Hepatocyte (in vitro differentiated cells): ENCODE measurements around the gene IL18. TPM values are rescaled to one million over a fixed set of nuclear protein-coding genes. Genes with fewer than 3 reads are reported as not detected.
"Not testable (repeated sequence)": the region's sequence is repeated elsewhere in the genome, so short reads cannot be mapped to it uniquely, and the experiment has no call there.

ENCODE experiments used
- DNase-seq: peaks from one replicate; pipeline ENCODE4 v3.0.0-alpha.2; 2016; ENCODE audit warnings: low spot score
- H2AFZ ChIP-seq: fragments of 200-600 bp; sonication (generic); 2 replicates; pipeline ENCODE4 v1.6.0; 2016; ENCODE audit warnings: antibody characterized with exemption, mild to moderate bottlenecking
- H3K27ac ChIP-seq: fragments of 200-600 bp; sonication (generic); 2 replicates; pipeline ENCODE4 v1.5.1; 2016; ENCODE audit warnings: mild to moderate bottlenecking
- H3K27me3 ChIP-seq: fragments of 200-600 bp; sonication (generic); 2 replicates; pipeline ENCODE4 v1.6.1; 2016
- H3K36me3 ChIP-seq: fragments of 200-600 bp; sonication (generic); replicated peaks from 2 replicates; pipeline ENCODE4 v1.5.1; 2016; ENCODE audit warnings: low read depth; ENCODE audit not compliant: insufficient read depth
- H3K4me1 ChIP-seq: fragments of 200-600 bp; sonication (generic); 2 replicates; pipeline ENCODE4 v1.5.1; 2016; ENCODE audit warnings: mild to moderate bottlenecking, moderate library complexity; ENCODE audit not compliant: insufficient read depth
- H3K4me2 ChIP-seq: fragments of 200-600 bp; sonication (generic); 2 replicates; pipeline ENCODE4 v1.6.0; 2016
- H3K4me3 ChIP-seq: fragments of 200-600 bp; sonication (generic); 2 replicates; pipeline ENCODE4 v1.5.1; 2016; ENCODE audit warnings: mild to moderate bottlenecking
- H3K79me2 ChIP-seq: fragments of 200-600 bp; sonication (generic); 2 replicates; pipeline ENCODE4 v1.6.0; 2017; ENCODE audit warnings: mild to moderate bottlenecking
- H3K9me2 ChIP-seq: fragments of 200-600 bp; sonication (generic); replicated peaks from 2 replicates; pipeline ENCODE4 v1.6.0; 2017; ENCODE audit warnings: mild to moderate bottlenecking; ENCODE audit not compliant: insufficient read depth
- H3K9me3 ChIP-seq: fragments of 200-600 bp; sonication (generic); 2 replicates; pipeline ENCODE4 v1.5.1; 2016; ENCODE audit warnings: low read depth, mild to moderate bottlenecking
- H4K20me1 ChIP-seq: fragments of 200-600 bp; sonication (generic); 2 replicates; pipeline ENCODE4 v1.6.0; 2016; ENCODE audit warnings: mild to moderate bottlenecking; ENCODE audit not compliant: insufficient read depth, poor library complexity, severe bottlenecking
- EZH2 ChIP-seq: fragments of 200-600 bp; sonication (generic); IDR thresholded peaks from 2 replicates; pipeline ENCODE4 v1.6.1; 2016; ENCODE audit warnings: antibody characterized with exemption, mild to moderate bottlenecking, borderline replicate concordance
- EZH2phosphoT487 ChIP-seq: fragments of 200-600 bp; sonication (generic); IDR thresholded peaks from one replicate; pipeline ENCODE4 v1.6.1; 2018; ENCODE audit warnings: antibody characterized with exemption, mild to moderate bottlenecking, low read depth, moderate library complexity; ENCODE audit not compliant: unreplicated experiment, severe bottlenecking
- whole genome bisulfite sequencing: methylation state at CpG from one replicate; pipeline ENCODE4 v1.1.6; 2016; ENCODE audit warnings: low lambda C conversion rate; ENCODE audit errors: missing lambda C conversion rate; 5-methylcytosine and 5-hydroxymethylcytosine counted together
- polyA plus RNA-seq: library from polyadenylated mRNA; unstranded; fragments of >200 nt; fragmentation: Nextera tagmentation; extraction: Ambion mirVana; gene quantifications from 2 replicates; pipeline ENCODE4 v1.2.1, GENCODE V29; 2016
- total RNA-seq: library from RNA; depleted of rRNA; stranded (reverse); fragments of >200 nt; gene quantifications from 2 replicates; pipeline ENCODE4 v1.2.3, GENCODE V29; 2014
- TF ChIP-seq, protein P1 (sequence below): fragments of 200-600 bp; sonication (generic); IDR thresholded peaks from 2 replicates; pipeline ENCODE4 v1.5.1; 2016; ENCODE audit warnings: antibody characterized with exemption, mild to moderate bottlenecking; ENCODE audit not compliant: poor library complexity

Gene IL18
- total and polyA plus RNA-seq, 2 experiments from 2014 or later, result 7.0 to 10.3 TPM

DNA sequence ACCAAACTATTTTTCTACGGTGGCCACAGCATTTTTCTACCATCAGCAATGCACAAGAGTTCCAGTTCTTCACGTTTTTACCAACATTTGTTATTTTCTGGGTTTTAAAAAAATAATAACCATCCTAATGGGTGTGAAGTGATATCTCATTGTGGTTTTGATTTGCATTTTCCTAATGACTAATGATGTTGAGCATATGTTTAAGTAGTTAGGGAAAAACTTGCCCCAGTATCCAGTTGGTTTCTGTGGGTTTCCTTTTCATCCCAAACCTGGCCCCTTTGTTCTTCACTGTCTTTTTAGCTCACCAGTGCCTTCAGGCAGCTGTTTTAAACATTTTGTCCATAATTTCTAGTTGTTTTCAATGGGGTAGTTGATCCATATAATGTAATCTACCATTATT lies 47.6 kb upstream of the IL18 start:
- no peaks in the 10 kb centered on the region for H4K20me1 ChIP-seq
- no peaks in the 10 kb centered on the region for H3K36me3 ChIP-seq
- TF ChIP-seq EZH2, result no peak
- no peak overlapping the region for H3K27ac ChIP-seq
- peaks cover 3% of the 10 kb centered on the region for H3K4me1 ChIP-seq
- H3K4me2 ChIP-seq, result no peak overlapping the region
- H3K27me3 ChIP-seq, result no peaks in the 10 kb centered on the region
- no peaks in the 10 kb centered on the region for H3K9me3 ChIP-seq
- H3K4me3 ChIP-seq, result no peak overlapping the region
- no peaks in the 10 kb centered on the region for H3K79me2 ChIP-seq
- no peak overlapping the region for H2AFZ ChIP-seq
- 62% methylated on average over 2 of the region's 2 CpGs for WGBS
- no peak for DNase-seq
- no peaks in the 10 kb centered on the region for H3K9me2 ChIP-seq

DNA sequence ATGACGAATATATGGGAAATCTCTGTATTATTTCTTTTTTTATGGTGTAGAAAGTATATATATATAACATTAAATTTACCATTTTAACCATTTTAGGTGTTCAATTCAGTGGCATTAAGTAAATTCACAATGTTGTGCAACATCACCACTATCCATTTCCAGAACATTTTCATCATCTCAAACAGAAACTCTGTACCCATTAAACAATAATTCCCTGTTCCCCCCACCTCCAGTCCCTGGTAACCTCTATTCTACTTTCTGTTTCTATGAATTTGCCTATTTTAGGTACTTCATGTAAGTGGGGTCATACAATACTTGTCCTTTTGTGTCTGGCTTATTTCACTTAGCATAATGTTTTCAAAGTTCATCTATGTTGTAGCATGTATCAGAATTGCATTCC lies 47.0 kb upstream of the IL18 start:
- Histone ChIP-seq H3K79me2 (no peaks in the 10 kb centered on the region), H3K4me2 (no peak overlapping the region), H3K4me1 (peaks cover 3% of the 10 kb centered on the region), H3K36me3 (no peaks in the 10 kb centered on the region), H3K9me2 (no peaks in the 10 kb centered on the region), H2AFZ (no peak overlapping the region), H3K27me3 (no peaks in the 10 kb centered on the region), H3K27ac (no peak overlapping the region), H3K9me3 (no peaks in the 10 kb centered on the region), H4K20me1 (no peaks in the 10 kb centered on the region), H3K4me3 (no peak overlapping the region)
- 65% methylated on average over 1 of the region's 1 CpG for WGBS
- DNase-seq, result no peak
- TF ChIP-seq, protein P1, sequence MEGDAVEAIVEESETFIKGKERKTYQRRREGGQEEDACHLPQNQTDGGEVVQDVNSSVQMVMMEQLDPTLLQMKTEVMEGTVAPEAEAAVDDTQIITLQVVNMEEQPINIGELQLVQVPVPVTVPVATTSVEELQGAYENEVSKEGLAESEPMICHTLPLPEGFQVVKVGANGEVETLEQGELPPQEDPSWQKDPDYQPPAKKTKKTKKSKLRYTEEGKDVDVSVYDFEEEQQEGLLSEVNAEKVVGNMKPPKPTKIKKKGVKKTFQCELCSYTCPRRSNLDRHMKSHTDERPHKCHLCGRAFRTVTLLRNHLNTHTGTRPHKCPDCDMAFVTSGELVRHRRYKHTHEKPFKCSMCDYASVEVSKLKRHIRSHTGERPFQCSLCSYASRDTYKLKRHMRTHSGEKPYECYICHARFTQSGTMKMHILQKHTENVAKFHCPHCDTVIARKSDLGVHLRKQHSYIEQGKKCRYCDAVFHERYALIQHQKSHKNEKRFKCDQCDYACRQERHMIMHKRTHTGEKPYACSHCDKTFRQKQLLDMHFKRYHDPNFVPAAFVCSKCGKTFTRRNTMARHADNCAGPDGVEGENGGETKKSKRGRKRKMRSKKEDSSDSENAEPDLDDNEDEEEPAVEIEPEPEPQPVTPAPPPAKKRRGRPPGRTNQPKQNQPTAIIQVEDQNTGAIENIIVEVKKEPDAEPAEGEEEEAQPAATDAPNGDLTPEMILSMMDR, result no peak
- TF ChIP-seq EZH2 (no peak), EZH2phosphoT487 (no peak)

DNA sequence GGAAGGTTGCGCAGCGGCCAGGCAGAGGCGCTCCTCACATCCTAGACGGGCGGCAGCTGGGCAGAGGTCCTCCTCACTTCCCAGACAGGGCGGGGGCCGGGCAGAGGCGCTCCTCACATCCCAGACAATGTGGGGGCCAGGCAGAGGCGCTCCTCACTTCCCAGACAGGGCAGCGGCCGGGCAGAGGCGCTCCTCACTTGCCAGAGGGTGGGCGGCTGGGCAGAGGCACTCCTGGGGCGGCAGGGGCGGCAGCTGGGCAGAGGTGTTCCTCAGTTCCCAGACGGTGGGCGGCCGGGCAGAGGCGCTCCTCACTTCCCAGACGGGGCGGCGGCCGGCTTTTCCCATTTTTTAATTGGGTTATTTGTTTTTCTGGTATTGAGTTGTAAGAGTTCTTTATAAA lies 42.2 kb upstream of the IL18 start:
- H3K27me3 ChIP-seq, result no peaks in the 10 kb centered on the region
- no peaks in the 10 kb centered on the region for H3K9me2 ChIP-seq
- H2AFZ ChIP-seq, result no peak overlapping the region
- H3K9me3 ChIP-seq, result no peaks in the 10 kb centered on the region
- no peak for TF ChIP-seq EZH2phosphoT487
- no peak overlapping the region for H3K4me2 ChIP-seq
- WGBS, result 98% methylated on average over 23 of the region's 23 CpGs
- no peaks in the 10 kb centered on the region for H3K79me2 ChIP-seq
- H3K4me1 ChIP-seq, result no peaks in the 10 kb centered on the region
- no peaks in the 10 kb centered on the region for H3K36me3 ChIP-seq
- no peak overlapping the region for H3K4me3 ChIP-seq
- no peak overlapping the region for H3K27ac ChIP-seq
- no peak for DNase-seq
- H4K20me1 ChIP-seq, result no peaks in the 10 kb centered on the region

DNA sequence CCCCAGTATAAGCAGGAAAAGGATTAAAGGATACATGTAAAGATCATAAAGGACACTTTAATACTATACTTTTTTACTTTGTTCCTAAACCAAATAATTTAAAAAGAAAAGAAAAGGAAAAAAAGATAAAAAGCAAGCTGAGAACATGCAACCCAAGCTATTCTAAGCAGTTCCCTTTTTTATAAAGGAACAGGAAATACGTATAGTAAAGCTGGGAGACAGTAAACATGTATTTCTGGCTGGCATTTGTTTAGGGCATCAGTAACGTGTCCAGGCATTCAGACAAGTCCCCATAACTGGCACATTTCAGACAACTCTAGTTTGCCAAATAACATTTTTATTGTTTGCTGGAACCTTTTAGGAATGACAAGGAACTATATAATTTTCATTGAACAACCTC lies 36.4 kb upstream of the IL18 start:
- Histone ChIP-seq H2AFZ (no peak overlapping the region), H3K36me3 (no peaks in the 10 kb centered on the region), H3K79me2 (no peaks in the 10 kb centered on the region), H3K4me3 (no peak overlapping the region), H3K4me1 (peaks cover 3% of the 10 kb centered on the region), H3K27ac (no peak overlapping the region), H3K27me3 (no peaks in the 10 kb centered on the region), H3K9me3 (no peaks in the 10 kb centered on the region), H3K9me2 (no peaks in the 10 kb centered on the region), H4K20me1 (no peaks in the 10 kb centered on the region), H3K4me2 (no peak overlapping the region)
- no peak for TF ChIP-seq EZH2phosphoT487
- TF ChIP-seq, protein P1, result no peak
- TF ChIP-seq EZH2, result no peak
- WGBS, result 33% methylated on average over 2 of the region's 2 CpGs
- no peak for DNase-seq

DNA sequence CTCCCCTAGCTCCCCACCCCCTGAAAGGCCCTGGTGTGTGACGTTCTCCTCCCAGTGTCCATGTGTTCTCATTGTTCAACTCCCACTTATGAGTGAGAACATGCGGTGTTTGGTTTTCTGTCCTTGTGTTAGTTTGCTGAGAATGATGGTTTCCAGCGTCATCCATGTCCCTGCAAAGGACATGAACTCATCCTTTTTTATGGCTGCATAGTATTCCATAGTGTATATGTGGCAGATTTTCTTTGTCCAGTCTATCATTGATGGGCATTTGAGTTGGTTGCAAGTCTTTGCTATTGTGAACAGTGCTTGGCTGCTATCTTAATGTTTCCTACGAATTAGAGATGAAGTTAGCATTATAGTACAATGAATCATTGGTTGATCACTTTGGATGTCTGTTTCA lies 35.2 kb upstream of the IL18 start:
- WGBS, result 82% methylated on average over 4 of the region's 4 CpGs
- H3K27me3 ChIP-seq, result not testable (repeated sequence)

More for the DNA sequence above, 35.2 kb upstream of the IL18 start:
- not testable (repeated sequence) for H2AFZ ChIP-seq, H3K4me3 ChIP-seq, H3K9me2 ChIP-seq, H3K27ac ChIP-seq, H3K4me2 ChIP-seq, H3K9me3 ChIP-seq, H4K20me1 ChIP-seq, H3K79me2 ChIP-seq, H3K4me1 ChIP-seq, DNase-seq, H3K36me3 ChIP-seq
